GM23338 (cell line): ENCODE measurements around the gene TBC1D7. TPM values are rescaled to one million over a fixed set of nuclear protein-coding genes. Genes with fewer than 3 reads are reported as not detected.

Experiments
- ATAC-seq: fragments of 200-7000 bp; cut with Tn5 transposase; 3 replicates; pipeline ENCODE4 v1.9.1; 2020
- DNase-seq: peaks from one replicate; pipeline ENCODE4 v3.0.0-alpha.2; 2015; ENCODE audit warnings: low spot score
- H2AFZ ChIP-seq: fragments of 200-600 bp; sonication (generic); 2 replicates; pipeline ENCODE4 v1.8.0; 2016; ENCODE audit warnings: antibody characterized with exemption, mild to moderate bottlenecking, moderate library complexity
- H3F3A ChIP-seq: fragments of 200-600 bp; sonication (generic); replicated peaks from 2 replicates; pipeline ENCODE4 v1.8.0; 2017; ENCODE audit warnings: antibody characterized with exemption, mixed run types, low read depth
- H3K27ac ChIP-seq: fragments of 200-600 bp; sonication (generic); 2 replicates; pipeline ENCODE4 v1.6.1; 2016; ENCODE audit warnings: low read depth
- H3K27me3 ChIP-seq: fragments of 200-600 bp; sonication (generic); 2 replicates; pipeline ENCODE4 v1.8.0; 2016; ENCODE audit warnings: mild to moderate bottlenecking, mixed run types, moderate library complexity; ENCODE audit not compliant: insufficient read depth
- H3K36me3 ChIP-seq: fragments of 200-600 bp; sonication (generic); 2 replicates; pipeline ENCODE4 v1.8.0; 2016; ENCODE audit warnings: mild to moderate bottlenecking; ENCODE audit not compliant: insufficient read depth
- H3K4me1 ChIP-seq: fragments of 200-600 bp; sonication (generic); 2 replicates; pipeline ENCODE4 v1.8.0; 2016; ENCODE audit warnings: mild to moderate bottlenecking, moderate library complexity; ENCODE audit not compliant: insufficient read depth
- H3K4me2 ChIP-seq: fragments of 200-600 bp; sonication (generic); 2 replicates; pipeline ENCODE4 v1.7.1; 2017; ENCODE audit warnings: mixed run types
- H3K4me3 ChIP-seq: fragments of 200-600 bp; sonication (generic); 2 replicates; pipeline ENCODE4 v1.6.1; 2016; ENCODE audit warnings: mixed run types
- H3K79me2 ChIP-seq: fragments of 200-600 bp; sonication (generic); replicated peaks from 2 replicates; pipeline ENCODE4 v1.8.0; 2017; ENCODE audit warnings: mild to moderate bottlenecking; ENCODE audit not compliant: insufficient read depth
- H3K9me2 ChIP-seq: fragments of 200-600 bp; sonication (generic); 2 replicates; pipeline ENCODE4 v1.8.0; 2017; ENCODE audit not compliant: insufficient read depth
- H4K20me1 ChIP-seq: fragments of 200-600 bp; sonication (generic); replicated peaks from 2 replicates; pipeline ENCODE4 v1.8.0; 2017; ENCODE audit warnings: mild to moderate bottlenecking; ENCODE audit not compliant: insufficient read depth
- H3K27ac Mint-ChIP-seq: 2 replicates; pipeline ENCODE4 v1.8.0; 2020; ENCODE audit warnings: inconsistent platforms, mild to moderate bottlenecking, moderate library complexity, mixed read lengths
- H3K27me3 Mint-ChIP-seq: 3 replicates; pipeline ENCODE4 v1.8.0; 2022; ENCODE audit warnings: low read depth, mild to moderate bottlenecking, moderate library complexity, mixed read lengths, inconsistent platforms; ENCODE audit not compliant: insufficient read depth, poor library complexity
- H3K36me3 Mint-ChIP-seq: 3 replicates; pipeline ENCODE4 v1.8.0; 2021; ENCODE audit warnings: low read depth, mild to moderate bottlenecking, inconsistent platforms, moderate library complexity, mixed read lengths
- H3K4me1 Mint-ChIP-seq: 3 replicates; pipeline ENCODE4 v1.8.0; 2020; ENCODE audit warnings: mild to moderate bottlenecking, inconsistent platforms, mixed read lengths
- H3K4me3 Mint-ChIP-seq: 3 replicates; pipeline ENCODE4 v1.8.0; 2021; ENCODE audit warnings: moderate library complexity, mild to moderate bottlenecking, inconsistent platforms, mixed read lengths
- H3K9me3 Mint-ChIP-seq: 3 replicates; pipeline ENCODE4 v1.8.0; 2020; ENCODE audit warnings: moderate library complexity, mild to moderate bottlenecking, inconsistent platforms, mixed read lengths
- CREB1 ChIP-seq: fragments of 250-450 bp; sonication (Bioruptor Pico); IDR thresholded peaks from 2 replicates; pipeline ENCODE4 v1.5.0; 2020; ENCODE audit warnings: low read depth, mild to moderate bottlenecking, moderate library complexity
- EZH2 ChIP-seq: fragments of 200-600 bp; sonication (generic); IDR thresholded peaks from one replicate; pipeline ENCODE4 v1.8.0; 2017; ENCODE audit warnings: antibody characterized with exemption, mild to moderate bottlenecking, low read depth; ENCODE audit not compliant: unreplicated experiment
- EZH2phosphoT487 ChIP-seq: fragments of 200-600 bp; sonication (generic); IDR thresholded peaks from one replicate; pipeline ENCODE4 v1.8.1; 2018; ENCODE audit warnings: antibody characterized with exemption; ENCODE audit not compliant: unreplicated experiment
- JUNB ChIP-seq: IDR thresholded peaks from one replicate; pipeline ENCODE4 v1.6.1; 2016; ENCODE audit warnings: antibody characterized with exemption; ENCODE audit not compliant: unreplicated experiment
- NANOG ChIP-seq: IDR thresholded peaks from 2 replicates; pipeline ENCODE4 v1.6.1; 2016; ENCODE audit warnings: antibody characterized with exemption, borderline replicate concordance
- POLR2AphosphoS5 ChIP-seq: IDR thresholded peaks from 2 replicates; pipeline ENCODE4 v1.6.1; 2016; ENCODE audit warnings: antibody characterized with exemption, low read depth
- STAT1 ChIP-seq: IDR thresholded peaks from one replicate; pipeline ENCODE4 v1.6.1; 2016; ENCODE audit warnings: antibody characterized with exemption; ENCODE audit not compliant: unreplicated experiment
- ZNF114 ChIP-seq: fragments of 250-450 bp; sonication (Bioruptor Pico); IDR thresholded peaks from 2 replicates; pipeline ENCODE4 v1.5.0; 2020; ENCODE audit warnings: mild to moderate bottlenecking, moderate library complexity
- ZNF331 ChIP-seq: fragments of 250-450 bp; sonication (Bioruptor Pico); IDR thresholded peaks from 2 replicates; pipeline ENCODE4 v1.5.0; 2020; ENCODE audit warnings: low read depth, mild to moderate bottlenecking, moderate library complexity
- polyA plus RNA-seq: library from polyadenylated mRNA; unstranded; fragments of >200 nt; fragmentation: Nextera tagmentation; extraction: Ambion mirVana; gene quantifications from 2 replicates; pipeline ENCODE4 v1.2.1, GENCODE V29; 2016
- total RNA-seq: library from RNA; depleted of rRNA; stranded (reverse); fragments of >200 nt; shearing (Covaris generic); gene quantifications from 2 replicates; pipeline ENCODE4 v1.2.3, GENCODE V29; 2014
- TF ChIP-seq, protein P1 (sequence below), 2 experiments: fragments of 200-600 bp in 1 of 2; sonication (generic) in 1 of 2; conservative IDR thresholded peaks; 2 replicates each; pipeline versions ENCODE4 v1.5.1 to v1.6.1; 2016 to 2017; ENCODE audit warnings: antibody characterized with exemption in 2 of 2, low read depth in 2 of 2, mild to moderate bottlenecking in 2 of 2, moderate library complexity in 1 of 2
- TF ChIP-seq, protein P2 (sequence below): IDR thresholded peaks from 2 replicates; pipeline ENCODE4 v1.6.1; 2016; ENCODE audit warnings: antibody characterized with exemption
- TF ChIP-seq, protein P3 (sequence below): IDR thresholded peaks from one replicate; pipeline ENCODE4 v1.6.1; 2018; ENCODE audit warnings: antibody characterized with exemption; ENCODE audit not compliant: unreplicated experiment
- TF ChIP-seq, protein P4 (sequence below): fragments of 250-450 bp; sonication (Bioruptor Pico); IDR thresholded peaks from 2 replicates; pipeline ENCODE4 v1.5.0; 2020; ENCODE audit warnings: mild to moderate bottlenecking, moderate library complexity

The TBC1D7 gene
- total and polyA plus RNA-seq, 2 experiments from 2014 or later: 62.0 to 70.4 TPM

DNA sequence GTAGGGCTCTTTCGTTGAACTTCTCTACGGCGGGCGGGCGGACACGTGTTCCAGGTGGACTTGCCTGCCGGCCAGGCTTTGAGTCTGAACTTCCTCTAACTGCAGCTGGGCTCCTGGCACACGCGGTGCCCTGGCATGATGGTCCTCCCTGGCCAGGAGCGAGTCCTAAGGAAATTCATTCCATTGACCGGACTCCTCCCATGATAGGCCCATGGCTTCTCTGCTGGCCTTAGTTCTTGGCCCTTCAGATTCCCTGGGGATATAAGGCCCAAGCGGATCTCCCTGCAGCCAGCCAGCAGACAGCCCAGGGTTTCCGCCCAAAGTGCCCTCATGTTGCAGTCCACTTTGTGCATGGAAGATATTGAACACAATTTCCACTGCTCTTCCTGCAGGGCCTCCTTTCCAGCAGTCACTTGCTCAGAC lies 39.4 kb downstream of the TBC1D7 start:
- Mint-ChIP-seq H3K27me3 (peaks cover 13% of the 10 kb centered on the region), H3K27ac (no peak overlapping the region), H3K9me3 (peaks cover 30% of the 10 kb centered on the region), H3K4me3 (no peak overlapping the region), H3K36me3 (peaks cover 81% of the 10 kb centered on the region), H3K4me1 (no peaks in the 10 kb centered on the region; the same call in 2 of the 3 replicates)
- H2AFZ ChIP-seq: no peak overlapping the region
- H3K9me2 ChIP-seq: no peaks in the 10 kb centered on the region
- DNase-seq (no peak), ATAC-seq (no peak)
- no peaks in the 10 kb centered on the region for H3F3A ChIP-seq
- no peaks in the 10 kb centered on the region for H4K20me1 ChIP-seq
- H3K27ac ChIP-seq: no peak overlapping the region
- H3K79me2 ChIP-seq: no peaks in the 10 kb centered on the region
- H3K27me3 ChIP-seq: no peaks in the 10 kb centered on the region
- no peaks in the 10 kb centered on the region for H3K4me1 ChIP-seq
- H3K4me3 ChIP-seq: no peak overlapping the region
- TF ChIP-seq CREB1 (CRISPR knock-in tag) (no peak), STAT1 (no peak), ZNF114 (CRISPR knock-in tag) (no peak), ZNF331 (no peak), EZH2phosphoT487 (no peak), JUNB (no peak), EZH2 (no peak), NANOG (no peak), POLR2AphosphoS5 (no peak)
- TF ChIP-seq, protein P1, sequence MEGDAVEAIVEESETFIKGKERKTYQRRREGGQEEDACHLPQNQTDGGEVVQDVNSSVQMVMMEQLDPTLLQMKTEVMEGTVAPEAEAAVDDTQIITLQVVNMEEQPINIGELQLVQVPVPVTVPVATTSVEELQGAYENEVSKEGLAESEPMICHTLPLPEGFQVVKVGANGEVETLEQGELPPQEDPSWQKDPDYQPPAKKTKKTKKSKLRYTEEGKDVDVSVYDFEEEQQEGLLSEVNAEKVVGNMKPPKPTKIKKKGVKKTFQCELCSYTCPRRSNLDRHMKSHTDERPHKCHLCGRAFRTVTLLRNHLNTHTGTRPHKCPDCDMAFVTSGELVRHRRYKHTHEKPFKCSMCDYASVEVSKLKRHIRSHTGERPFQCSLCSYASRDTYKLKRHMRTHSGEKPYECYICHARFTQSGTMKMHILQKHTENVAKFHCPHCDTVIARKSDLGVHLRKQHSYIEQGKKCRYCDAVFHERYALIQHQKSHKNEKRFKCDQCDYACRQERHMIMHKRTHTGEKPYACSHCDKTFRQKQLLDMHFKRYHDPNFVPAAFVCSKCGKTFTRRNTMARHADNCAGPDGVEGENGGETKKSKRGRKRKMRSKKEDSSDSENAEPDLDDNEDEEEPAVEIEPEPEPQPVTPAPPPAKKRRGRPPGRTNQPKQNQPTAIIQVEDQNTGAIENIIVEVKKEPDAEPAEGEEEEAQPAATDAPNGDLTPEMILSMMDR (conservative IDR thresholded peaks at IDR 0.05; ENCODE audit: low read depth in 2 of 2): no peak
- TF ChIP-seq, protein P2, sequence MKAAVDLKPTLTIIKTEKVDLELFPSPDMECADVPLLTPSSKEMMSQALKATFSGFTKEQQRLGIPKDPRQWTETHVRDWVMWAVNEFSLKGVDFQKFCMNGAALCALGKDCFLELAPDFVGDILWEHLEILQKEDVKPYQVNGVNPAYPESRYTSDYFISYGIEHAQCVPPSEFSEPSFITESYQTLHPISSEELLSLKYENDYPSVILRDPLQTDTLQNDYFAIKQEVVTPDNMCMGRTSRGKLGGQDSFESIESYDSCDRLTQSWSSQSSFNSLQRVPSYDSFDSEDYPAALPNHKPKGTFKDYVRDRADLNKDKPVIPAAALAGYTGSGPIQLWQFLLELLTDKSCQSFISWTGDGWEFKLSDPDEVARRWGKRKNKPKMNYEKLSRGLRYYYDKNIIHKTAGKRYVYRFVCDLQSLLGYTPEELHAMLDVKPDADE: no peak
- TF ChIP-seq, protein P3, sequence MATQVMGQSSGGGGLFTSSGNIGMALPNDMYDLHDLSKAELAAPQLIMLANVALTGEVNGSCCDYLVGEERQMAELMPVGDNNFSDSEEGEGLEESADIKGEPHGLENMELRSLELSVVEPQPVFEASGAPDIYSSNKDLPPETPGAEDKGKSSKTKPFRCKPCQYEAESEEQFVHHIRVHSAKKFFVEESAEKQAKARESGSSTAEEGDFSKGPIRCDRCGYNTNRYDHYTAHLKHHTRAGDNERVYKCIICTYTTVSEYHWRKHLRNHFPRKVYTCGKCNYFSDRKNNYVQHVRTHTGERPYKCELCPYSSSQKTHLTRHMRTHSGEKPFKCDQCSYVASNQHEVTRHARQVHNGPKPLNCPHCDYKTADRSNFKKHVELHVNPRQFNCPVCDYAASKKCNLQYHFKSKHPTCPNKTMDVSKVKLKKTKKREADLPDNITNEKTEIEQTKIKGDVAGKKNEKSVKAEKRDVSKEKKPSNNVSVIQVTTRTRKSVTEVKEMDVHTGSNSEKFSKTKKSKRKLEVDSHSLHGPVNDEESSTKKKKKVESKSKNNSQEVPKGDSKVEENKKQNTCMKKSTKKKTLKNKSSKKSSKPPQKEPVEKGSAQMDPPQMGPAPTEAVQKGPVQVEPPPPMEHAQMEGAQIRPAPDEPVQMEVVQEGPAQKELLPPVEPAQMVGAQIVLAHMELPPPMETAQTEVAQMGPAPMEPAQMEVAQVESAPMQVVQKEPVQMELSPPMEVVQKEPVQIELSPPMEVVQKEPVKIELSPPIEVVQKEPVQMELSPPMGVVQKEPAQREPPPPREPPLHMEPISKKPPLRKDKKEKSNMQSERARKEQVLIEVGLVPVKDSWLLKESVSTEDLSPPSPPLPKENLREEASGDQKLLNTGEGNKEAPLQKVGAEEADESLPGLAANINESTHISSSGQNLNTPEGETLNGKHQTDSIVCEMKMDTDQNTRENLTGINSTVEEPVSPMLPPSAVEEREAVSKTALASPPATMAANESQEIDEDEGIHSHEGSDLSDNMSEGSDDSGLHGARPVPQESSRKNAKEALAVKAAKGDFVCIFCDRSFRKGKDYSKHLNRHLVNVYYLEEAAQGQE: no peak
- TF ChIP-seq, protein P4, sequence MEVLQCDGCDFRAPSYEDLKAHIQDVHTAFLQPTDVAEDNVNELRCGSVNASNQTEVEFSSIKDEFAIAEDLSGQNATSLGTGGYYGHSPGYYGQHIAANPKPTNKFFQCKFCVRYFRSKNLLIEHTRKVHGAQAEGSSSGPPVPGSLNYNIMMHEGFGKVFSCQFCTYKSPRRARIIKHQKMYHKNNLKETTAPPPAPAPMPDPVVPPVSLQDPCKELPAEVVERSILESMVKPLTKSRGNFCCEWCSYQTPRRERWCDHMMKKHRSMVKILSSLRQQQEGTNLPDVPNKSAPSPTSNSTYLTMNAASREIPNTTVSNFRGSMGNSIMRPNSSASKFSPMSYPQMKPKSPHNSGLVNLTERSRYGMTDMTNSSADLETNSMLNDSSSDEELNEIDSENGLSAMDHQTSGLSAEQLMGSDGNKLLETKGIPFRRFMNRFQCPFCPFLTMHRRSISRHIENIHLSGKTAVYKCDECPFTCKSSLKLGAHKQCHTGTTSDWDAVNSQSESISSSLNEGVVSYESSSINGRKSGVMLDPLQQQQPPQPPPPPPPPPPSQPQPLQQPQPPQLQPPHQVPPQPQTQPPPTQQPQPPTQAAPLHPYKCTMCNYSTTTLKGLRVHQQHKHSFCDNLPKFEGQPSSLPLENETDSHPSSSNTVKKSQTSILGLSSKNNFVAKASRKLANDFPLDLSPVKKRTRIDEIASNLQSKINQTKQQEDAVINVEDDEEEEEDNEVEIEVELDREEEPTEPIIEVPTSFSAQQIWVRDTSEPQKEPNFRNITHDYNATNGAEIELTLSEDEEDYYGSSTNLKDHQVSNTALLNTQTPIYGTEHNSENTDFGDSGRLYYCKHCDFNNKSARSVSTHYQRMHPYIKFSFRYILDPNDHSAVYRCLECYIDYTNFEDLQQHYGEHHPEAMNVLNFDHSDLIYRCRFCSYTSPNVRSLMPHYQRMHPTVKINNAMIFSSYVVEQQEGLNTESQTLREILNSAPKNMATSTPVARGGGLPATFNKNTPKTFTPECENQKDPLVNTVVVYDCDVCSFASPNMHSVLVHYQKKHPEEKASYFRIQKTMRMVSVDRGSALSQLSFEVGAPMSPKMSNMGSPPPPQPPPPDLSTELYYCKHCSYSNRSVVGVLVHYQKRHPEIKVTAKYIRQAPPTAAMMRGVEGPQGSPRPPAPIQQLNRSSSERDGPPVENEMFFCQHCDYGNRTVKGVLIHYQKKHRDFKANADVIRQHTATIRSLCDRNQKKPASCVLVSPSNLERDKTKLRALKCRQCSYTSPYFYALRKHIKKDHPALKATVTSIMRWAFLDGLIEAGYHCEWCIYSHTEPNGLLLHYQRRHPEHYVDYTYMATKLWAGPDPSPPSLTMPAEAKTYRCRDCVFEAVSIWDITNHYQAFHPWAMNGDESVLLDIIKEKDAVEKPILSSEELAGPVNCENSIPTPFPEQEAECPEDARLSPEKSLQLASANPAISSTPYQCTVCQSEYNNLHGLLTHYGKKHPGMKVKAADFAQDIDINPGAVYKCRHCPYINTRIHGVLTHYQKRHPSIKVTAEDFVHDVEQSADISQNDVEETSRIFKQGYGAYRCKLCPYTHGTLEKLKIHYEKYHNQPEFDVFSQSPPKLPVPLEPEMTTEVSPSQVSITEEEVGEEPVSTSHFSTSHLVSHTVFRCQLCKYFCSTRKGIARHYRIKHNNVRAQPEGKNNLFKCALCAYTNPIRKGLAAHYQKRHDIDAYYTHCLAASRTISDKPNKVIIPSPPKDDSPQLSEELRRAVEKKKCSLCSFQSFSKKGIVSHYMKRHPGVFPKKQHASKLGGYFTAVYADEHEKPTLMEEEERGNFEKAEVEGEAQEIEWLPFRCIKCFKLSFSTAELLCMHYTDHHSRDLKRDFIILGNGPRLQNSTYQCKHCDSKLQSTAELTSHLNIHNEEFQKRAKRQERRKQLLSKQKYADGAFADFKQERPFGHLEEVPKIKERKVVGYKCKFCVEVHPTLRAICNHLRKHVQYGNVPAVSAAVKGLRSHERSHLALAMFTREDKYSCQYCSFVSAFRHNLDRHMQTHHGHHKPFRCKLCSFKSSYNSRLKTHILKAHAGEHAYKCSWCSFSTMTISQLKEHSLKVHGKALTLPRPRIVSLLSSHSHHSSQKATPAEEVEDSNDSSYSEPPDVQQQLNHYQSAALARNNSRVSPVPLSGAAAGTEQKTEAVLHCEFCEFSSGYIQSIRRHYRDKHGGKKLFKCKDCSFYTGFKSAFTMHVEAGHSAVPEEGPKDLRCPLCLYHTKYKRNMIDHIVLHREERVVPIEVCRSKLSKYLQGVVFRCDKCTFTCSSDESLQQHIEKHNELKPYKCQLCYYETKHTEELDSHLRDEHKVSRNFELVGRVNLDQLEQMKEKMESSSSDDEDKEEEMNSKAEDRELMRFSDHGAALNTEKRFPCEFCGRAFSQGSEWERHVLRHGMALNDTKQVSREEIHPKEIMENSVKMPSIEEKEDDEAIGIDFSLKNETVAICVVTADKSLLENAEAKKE (CRISPR knock-in tag): no peak
- peaks cover 3% of the 10 kb centered on the region; the same call in 1 of the 2 replicates for H3K36me3 ChIP-seq
- H3K4me2 ChIP-seq: no peak overlapping the region
